Uterus (tissue), 2 donors: Measurements from ENCODE around the gene FOXK1.

Experiments
- POLR2A ChIP-seq, 2 donors: fragments of 450-650 bp; IDR thresholded peaks; one replicate each; pipeline ENCODE4 v1.6.1; 2016; ENCODE audit warnings: antibody characterized with exemption in 2 of 2, mild to moderate bottlenecking in 1 of 2, moderate library complexity in 1 of 2
- TF ChIP-seq, protein P1 (sequence below), 4 experiments: fragments of 200-600 bp in 2 of 4; fragments of 450-650 bp in 2 of 4; sonication (generic) in 2 of 4; IDR thresholded peaks; one replicate each; pipeline ENCODE4 v1.5.1; 2016 to 2019; ENCODE audit warnings: antibody characterized with exemption in 4 of 4, mild to moderate bottlenecking in 2 of 4, moderate library complexity in 1 of 4

- TF ChIP-seq POLR2A (IDR thresholded peaks at IDR 0.05), result no peak
- TF ChIP-seq, protein P1, sequence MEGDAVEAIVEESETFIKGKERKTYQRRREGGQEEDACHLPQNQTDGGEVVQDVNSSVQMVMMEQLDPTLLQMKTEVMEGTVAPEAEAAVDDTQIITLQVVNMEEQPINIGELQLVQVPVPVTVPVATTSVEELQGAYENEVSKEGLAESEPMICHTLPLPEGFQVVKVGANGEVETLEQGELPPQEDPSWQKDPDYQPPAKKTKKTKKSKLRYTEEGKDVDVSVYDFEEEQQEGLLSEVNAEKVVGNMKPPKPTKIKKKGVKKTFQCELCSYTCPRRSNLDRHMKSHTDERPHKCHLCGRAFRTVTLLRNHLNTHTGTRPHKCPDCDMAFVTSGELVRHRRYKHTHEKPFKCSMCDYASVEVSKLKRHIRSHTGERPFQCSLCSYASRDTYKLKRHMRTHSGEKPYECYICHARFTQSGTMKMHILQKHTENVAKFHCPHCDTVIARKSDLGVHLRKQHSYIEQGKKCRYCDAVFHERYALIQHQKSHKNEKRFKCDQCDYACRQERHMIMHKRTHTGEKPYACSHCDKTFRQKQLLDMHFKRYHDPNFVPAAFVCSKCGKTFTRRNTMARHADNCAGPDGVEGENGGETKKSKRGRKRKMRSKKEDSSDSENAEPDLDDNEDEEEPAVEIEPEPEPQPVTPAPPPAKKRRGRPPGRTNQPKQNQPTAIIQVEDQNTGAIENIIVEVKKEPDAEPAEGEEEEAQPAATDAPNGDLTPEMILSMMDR (IDR thresholded peaks at IDR 0.05), result no peak
Observed at GRCh38 chr7:4774658-4775249, 92.7 kb downstream of the FOXK1 start.
